Measurements from ENCODE around the gene LINGO3.

The LINGO3 gene

DNA sequence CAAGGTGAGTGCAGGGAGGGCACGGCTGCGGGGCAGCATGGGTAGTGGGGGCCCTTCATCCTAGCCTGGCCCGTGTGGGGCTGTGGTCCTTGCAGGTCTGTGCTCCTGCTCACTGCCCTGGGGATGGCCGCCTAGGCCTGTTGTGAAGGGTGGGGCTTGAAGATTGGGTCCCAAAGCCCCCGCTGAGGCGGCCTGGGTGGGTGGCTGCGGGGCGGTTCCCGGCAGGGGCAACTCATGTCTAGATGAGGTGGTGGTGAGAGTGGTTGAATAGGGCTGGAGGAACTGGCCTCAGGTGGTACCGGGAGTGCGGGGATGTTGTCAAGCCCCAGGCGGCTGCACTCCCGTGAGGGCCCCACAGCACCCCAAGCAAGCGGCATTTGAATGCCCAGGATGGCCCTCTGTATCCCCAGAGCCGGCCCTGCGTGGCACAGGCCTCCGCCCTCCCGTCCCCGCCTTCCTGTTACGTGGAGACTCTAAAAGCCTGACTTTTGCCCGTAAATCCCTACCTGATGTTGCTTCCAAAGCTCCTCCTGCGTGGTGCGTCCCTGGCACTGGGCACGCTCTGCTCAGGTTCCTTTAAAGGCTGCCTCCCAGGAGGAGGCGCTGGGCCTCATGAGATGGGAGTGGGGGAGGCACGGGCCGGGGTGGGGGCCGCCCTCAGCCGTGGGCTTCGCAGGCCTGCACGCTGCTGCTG lies 35.5 kb upstream of the LINGO3 start:
- DNase-seq (ENCODE audit: low read depth), result no peak
- TF ChIP-seq, protein P1, sequence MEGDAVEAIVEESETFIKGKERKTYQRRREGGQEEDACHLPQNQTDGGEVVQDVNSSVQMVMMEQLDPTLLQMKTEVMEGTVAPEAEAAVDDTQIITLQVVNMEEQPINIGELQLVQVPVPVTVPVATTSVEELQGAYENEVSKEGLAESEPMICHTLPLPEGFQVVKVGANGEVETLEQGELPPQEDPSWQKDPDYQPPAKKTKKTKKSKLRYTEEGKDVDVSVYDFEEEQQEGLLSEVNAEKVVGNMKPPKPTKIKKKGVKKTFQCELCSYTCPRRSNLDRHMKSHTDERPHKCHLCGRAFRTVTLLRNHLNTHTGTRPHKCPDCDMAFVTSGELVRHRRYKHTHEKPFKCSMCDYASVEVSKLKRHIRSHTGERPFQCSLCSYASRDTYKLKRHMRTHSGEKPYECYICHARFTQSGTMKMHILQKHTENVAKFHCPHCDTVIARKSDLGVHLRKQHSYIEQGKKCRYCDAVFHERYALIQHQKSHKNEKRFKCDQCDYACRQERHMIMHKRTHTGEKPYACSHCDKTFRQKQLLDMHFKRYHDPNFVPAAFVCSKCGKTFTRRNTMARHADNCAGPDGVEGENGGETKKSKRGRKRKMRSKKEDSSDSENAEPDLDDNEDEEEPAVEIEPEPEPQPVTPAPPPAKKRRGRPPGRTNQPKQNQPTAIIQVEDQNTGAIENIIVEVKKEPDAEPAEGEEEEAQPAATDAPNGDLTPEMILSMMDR (IDR thresholded peaks at IDR 0.05; ENCODE audit: low read depth, low read length, missing control alignments), result no peak
- no peak overlapping the region for H3K4me3 ChIP-seq (ENCODE audit: low read depth, low read length)

DNA sequence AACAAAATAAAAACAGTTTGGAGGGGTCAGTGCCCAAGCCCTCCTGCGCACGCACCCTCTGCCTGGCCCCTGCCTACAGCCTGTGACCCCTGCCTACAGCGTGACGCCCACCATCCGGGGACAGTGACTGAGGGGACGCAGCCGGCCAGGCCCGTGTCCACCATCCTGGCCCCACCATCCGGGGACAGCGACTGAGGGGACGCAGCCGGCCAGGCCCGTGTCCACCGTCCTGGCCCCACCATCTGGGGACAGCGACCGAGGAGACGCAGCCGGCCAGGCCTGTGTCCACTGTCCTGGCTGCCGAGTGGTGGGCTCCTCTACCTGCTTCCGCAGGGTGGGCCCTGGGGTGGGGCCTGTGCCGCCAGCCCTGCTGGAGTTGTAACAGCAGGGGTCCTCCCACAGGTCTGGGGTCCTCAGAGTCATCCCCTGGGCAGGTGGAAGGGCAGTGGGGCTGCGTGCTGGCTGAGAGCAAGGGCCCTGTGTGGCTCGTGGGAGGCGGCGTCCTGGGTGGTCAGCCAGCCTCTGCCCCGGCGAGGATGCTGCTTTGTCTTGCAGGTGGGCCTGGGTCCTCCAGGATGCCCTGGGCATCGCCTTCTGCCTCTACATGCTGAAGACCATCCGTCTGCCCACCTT lies 34.8 kb upstream of the LINGO3 start:
- TF ChIP-seq, protein P1 (IDR thresholded peaks at IDR 0.05; ENCODE audit: low read depth, low read length, missing control alignments), result no peak
- H3K4me3 ChIP-seq (ENCODE audit: low read depth, low read length), result no peak overlapping the region
- DNase-seq (ENCODE audit: low read depth), result no peak

DNA sequence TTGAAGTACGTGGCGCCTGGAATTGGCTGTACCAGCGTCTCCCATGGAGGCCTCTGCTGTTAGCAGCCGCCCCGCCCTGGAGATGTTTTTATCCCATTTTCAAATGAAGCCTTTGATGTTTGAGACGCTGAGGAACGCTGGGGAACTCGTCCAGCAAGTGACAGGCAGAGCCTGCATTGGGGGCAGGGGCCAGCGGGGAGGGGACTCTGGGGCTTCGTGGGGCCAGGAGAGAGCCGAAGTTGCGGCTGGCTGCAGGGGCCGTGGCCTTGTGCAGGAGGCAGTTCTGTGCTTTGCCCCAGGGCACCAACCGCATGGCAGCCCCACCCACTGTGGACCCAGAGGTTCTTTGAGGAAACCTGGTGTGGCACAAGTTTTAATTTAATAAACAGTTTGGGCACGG lies 34.0 kb upstream of the LINGO3 start:
- DNase-seq (ENCODE audit: low read depth), result no peak
- no peak overlapping the region for H3K4me3 ChIP-seq (ENCODE audit: low read depth, low read length)
- TF ChIP-seq, protein P1 (IDR thresholded peaks at IDR 0.05; ENCODE audit: low read depth, low read length, missing control alignments), result no peak

DNA sequence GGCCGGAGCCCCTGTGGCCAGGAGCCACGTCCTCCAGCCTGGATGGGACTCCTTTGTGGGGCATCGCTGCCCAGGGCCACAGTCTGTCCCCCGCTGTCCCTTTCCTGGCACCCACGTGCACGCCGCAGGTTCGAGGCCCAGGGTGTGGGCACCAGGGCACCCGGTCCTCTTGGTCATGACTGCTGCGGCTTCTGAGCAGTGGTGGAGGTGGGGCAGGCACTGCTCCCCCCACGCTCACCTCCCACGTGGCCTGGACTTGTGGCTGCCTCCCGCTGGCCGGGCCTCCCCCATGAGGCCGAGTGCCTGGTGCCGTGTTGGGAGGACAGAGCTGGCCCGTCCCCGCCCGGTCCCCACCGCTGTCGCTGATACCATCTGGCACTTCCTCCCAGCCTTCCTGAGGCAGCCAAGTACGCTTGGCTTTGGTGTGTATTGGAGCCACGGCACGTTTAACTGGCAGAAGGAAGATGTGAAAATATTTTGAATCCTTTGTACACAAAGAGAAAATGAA lies 33.3 kb upstream of the LINGO3 start:
- TF ChIP-seq, protein P1 (IDR thresholded peaks at IDR 0.05; ENCODE audit: low read depth, low read length, missing control alignments), result no peak
- DNase-seq (ENCODE audit: low read depth), result no peak
- no peak overlapping the region for H3K4me3 ChIP-seq (ENCODE audit: low read depth, low read length)

DNA sequence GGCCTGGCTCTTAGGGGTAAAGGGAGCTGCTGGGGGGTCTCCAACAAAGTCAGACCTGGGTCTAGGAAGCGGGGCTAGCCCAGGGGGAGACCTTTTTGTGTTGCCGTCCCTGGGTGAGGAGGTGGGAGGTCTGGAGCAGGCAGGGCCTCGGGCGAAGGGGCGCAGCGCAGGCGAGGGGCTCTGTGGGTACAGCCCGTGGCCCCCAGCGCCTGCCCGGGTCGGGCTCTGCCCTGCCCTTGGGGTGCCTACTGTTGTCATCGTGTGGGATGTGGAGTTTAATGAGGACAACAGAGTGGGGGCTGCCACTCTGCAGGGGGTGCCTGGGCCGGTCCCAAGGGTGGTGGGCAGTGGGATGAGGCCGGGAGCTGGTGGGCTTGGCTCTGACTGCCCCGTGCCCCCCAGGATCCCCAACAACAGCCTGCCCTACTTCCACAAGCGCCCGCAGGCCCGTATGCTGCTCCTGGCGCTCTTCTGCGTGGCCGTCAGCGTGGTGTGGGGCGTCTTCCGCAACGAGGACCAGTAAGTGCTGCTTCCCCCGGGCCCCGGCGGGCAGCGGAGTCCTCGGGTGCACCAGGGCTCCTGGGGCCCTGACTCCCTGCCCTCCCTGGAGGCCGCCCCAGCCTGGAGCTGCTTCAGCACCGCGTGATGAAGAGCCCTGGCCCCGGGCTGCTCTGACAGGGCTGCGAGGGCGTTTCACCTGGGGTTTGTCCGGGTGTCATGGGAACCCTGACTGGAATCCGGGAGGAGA lies 32.7 kb upstream of the LINGO3 start:
- no peak for DNase-seq (ENCODE audit: low read depth)
- no peak overlapping the region for H3K4me3 ChIP-seq (ENCODE audit: low read depth, low read length)
- TF ChIP-seq, protein P1 (IDR thresholded peaks at IDR 0.05; ENCODE audit: low read depth, low read length, missing control alignments), result no peak

DNA sequence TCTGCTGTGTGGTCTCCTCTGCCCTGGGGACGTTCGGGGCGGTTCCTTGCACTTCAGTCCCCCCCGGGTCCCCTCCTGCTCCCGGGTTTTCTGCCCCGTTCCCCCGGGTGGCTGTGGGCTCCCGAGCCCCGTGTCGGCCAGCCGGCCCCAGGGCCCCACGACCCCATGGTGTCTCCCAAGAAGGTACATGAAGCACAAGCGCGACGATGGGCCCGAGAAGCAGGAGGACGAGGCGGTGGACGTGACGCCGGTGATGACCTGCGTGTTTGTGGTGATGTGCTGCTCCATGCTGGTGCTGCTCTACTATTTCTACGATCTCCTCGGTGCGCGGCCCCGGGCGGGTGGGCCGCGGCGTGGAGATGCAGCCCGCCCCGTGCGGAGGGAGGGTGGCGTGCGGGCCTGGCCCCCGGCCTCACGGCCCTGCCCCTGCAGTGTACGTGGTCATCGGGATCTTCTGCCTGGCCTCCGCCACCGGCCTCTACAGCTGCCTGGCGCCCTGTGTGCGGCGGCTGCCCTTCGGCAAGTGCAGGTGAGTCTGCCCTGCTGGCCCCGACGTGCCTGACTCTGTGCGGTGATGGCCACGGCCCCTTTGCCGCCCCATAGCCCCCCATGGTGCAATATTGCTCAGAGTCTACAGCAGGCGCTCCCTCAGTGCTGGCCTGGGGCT lies 31.8 kb upstream of the LINGO3 start:
- H3K4me3 ChIP-seq (ENCODE audit: low read depth, low read length), result no peak overlapping the region
- TF ChIP-seq, protein P1 (IDR thresholded peaks at IDR 0.05; ENCODE audit: low read depth, low read length, missing control alignments), result no peak
- no peak for DNase-seq (ENCODE audit: low read depth)

Measured in GM12864 (cell line).